H7 (cell line): ENCODE measurements around the gene IFT81. TPM values are rescaled to one million over a fixed set of nuclear protein-coding genes. Genes with fewer than 3 reads are reported as not detected.
"Not testable (repeated sequence)": the region's sequence is repeated elsewhere in the genome, so short reads cannot be mapped to it uniquely, and the experiment has no call there.

ENCODE experiments used
- DNase-seq: peaks from one replicate; pipeline ENCODE4 v3.0.0; 2012
- H3K27me3 ChIP-seq: 2 replicates; pipeline ENCODE4 v1.6.0; 2011; ENCODE audit warnings: mild to moderate bottlenecking, low read length; ENCODE audit not compliant: control insufficient read depth, insufficient read depth
- H3K36me3 ChIP-seq: replicated peaks from 2 replicates; pipeline ENCODE4 v1.5.1; 2011; ENCODE audit warnings: low read length; ENCODE audit not compliant: control insufficient read depth, insufficient read depth
- H3K4me3 ChIP-seq: 2 replicates; pipeline ENCODE4 v1.5.1; 2011; ENCODE audit warnings: low read depth, mild to moderate bottlenecking, control low read depth, low read length, moderate library complexity; ENCODE audit not compliant: insufficient read depth
- total RNA-seq: library from RNA; depleted of rRNA; stranded (reverse); fragments of >200 nt; shearing (Covaris generic); gene quantifications from 2 replicates; pipeline ENCODE4 v1.2.3, GENCODE V29; 2014

IFT81 gene
- total RNA-seq, 1 experiment from 2014 or later = 7.0 TPM

GRCh38 chr12:110249105-110249504, 124.9 kb downstream of the IFT81 start:
- no peaks in the 10 kb centered on the region for H3K27me3 ChIP-seq
- no peak for DNase-seq
- no peaks in the 10 kb centered on the region for H3K36me3 ChIP-seq
- no peak overlapping the region for H3K4me3 ChIP-seq

GRCh38 chr12:110249716-110250225, 125.6 kb downstream of the IFT81 start:
- no peaks in the 10 kb centered on the region for H3K27me3 ChIP-seq
- H3K4me3 ChIP-seq = no peak overlapping the region
- no peaks in the 10 kb centered on the region for H3K36me3 ChIP-seq
- no peak for DNase-seq

GRCh38 chr12:110251381-110251780, 127.2 kb downstream of the IFT81 start:
- Histone ChIP-seq H3K4me3 (no peak overlapping the region), H3K36me3 (no peaks in the 10 kb centered on the region), H3K27me3 (no peaks in the 10 kb centered on the region)
- DNase-seq = no peak

GRCh38 chr12:110252716-110253115, 128.6 kb downstream of the IFT81 start:
- Histone ChIP-seq H3K4me3 (no peak overlapping the region), H3K36me3 (no peaks in the 10 kb centered on the region), H3K27me3 (no peaks in the 10 kb centered on the region)
- no peak for DNase-seq

GRCh38 chr12:110253176-110253575, 129.0 kb downstream of the IFT81 start:
- Histone ChIP-seq H3K27me3 (no peaks in the 10 kb centered on the region), H3K36me3 (no peaks in the 10 kb centered on the region), H3K4me3 (no peak overlapping the region)
- no peak for DNase-seq

GRCh38 chr12:110254971-110255540, 130.9 kb downstream of the IFT81 start:
- DNase-seq = no peak
- Histone ChIP-seq H3K36me3 (no peaks in the 10 kb centered on the region), H3K27me3 (no peaks in the 10 kb centered on the region), H3K4me3 (no peak overlapping the region)

GRCh38 chr12:110255890-110256456, 131.8 kb downstream of the IFT81 start:
- H3K4me3 ChIP-seq, H3K27me3 ChIP-seq, H3K36me3 ChIP-seq, DNase-seq: not testable (repeated sequence)

GRCh38 chr12:110256780-110257431, 132.7 kb downstream of the IFT81 start:
- H3K27me3 ChIP-seq = no peaks in the 10 kb centered on the region
- H3K4me3 ChIP-seq = no peak overlapping the region
- DNase-seq = no peak
- no peaks in the 10 kb centered on the region for H3K36me3 ChIP-seq

GRCh38 chr12:110258466-110258865, 134.3 kb downstream of the IFT81 start:
- no peaks in the 10 kb centered on the region for H3K27me3 ChIP-seq
- H3K4me3 ChIP-seq = no peak overlapping the region
- no peaks in the 10 kb centered on the region for H3K36me3 ChIP-seq
- DNase-seq = no peak

GRCh38 chr12:110262442-110263388, 138.6 kb downstream of the IFT81 start:
- no peaks in the 10 kb centered on the region for H3K36me3 ChIP-seq
- H3K27me3 ChIP-seq = no peaks in the 10 kb centered on the region
- DNase-seq = no peak
- no peak overlapping the region for H3K4me3 ChIP-seq

- Histone ChIP-seq H3K4me3 (no peak overlapping the region), H3K27me3 (no peaks in the 10 kb centered on the region)
Observed at GRCh38 chr12:110266381-110266960, 142.3 kb downstream of the IFT81 start.

GRCh38 chr12:110266980-110267620, 142.9 kb downstream of the IFT81 start:
- DNase-seq = no peak
- Histone ChIP-seq H3K27me3 (no peaks in the 10 kb centered on the region), H3K4me3 (no peak overlapping the region), H3K36me3 (no peaks in the 10 kb centered on the region)

More at GRCh38 chr12:110266381-110266960, 142.3 kb downstream of the IFT81 start:
- H3K36me3 ChIP-seq = no peaks in the 10 kb centered on the region
- no peak for DNase-seq
